Measurements from ENCODE around the gene RYK.
"Not testable (repeated sequence)": the region's sequence is repeated elsewhere in the genome, so short reads cannot be mapped to it uniquely, and the experiment has no call there.

DNA sequence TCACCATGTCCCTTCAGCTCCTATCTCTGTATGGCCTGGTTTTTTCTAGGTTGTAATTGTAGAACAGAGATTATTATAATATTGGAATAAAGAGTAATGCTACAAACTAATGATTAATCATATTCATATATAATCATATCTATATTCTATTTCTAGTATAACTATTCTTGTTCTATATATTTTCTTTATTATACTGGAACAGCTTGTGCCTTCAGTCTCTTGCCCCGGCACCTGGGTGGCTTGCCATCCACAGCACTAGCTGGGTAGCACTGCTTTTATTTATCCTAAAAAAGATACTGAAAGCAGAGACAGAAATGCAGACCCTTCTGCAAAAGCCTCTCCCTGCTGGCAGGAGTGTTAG, 25.9 kb downstream of the RYK start:
- TF ChIP-seq, protein P1, sequence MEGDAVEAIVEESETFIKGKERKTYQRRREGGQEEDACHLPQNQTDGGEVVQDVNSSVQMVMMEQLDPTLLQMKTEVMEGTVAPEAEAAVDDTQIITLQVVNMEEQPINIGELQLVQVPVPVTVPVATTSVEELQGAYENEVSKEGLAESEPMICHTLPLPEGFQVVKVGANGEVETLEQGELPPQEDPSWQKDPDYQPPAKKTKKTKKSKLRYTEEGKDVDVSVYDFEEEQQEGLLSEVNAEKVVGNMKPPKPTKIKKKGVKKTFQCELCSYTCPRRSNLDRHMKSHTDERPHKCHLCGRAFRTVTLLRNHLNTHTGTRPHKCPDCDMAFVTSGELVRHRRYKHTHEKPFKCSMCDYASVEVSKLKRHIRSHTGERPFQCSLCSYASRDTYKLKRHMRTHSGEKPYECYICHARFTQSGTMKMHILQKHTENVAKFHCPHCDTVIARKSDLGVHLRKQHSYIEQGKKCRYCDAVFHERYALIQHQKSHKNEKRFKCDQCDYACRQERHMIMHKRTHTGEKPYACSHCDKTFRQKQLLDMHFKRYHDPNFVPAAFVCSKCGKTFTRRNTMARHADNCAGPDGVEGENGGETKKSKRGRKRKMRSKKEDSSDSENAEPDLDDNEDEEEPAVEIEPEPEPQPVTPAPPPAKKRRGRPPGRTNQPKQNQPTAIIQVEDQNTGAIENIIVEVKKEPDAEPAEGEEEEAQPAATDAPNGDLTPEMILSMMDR (IDR thresholded peaks at IDR 0.05) = not testable (repeated sequence)
- TF ChIP-seq POLR2A (IDR thresholded peaks at IDR 0.05) = not testable (repeated sequence)
